ENCODE data around the gene OR2B6. TPM values are rescaled to one million over a fixed set of nuclear protein-coding genes. Genes with fewer than 3 reads are reported as not detected.

OR2B6 gene
- total RNA-seq, 2 donors from 2014 or later: 0.35 to 0.43 TPM

DNA sequence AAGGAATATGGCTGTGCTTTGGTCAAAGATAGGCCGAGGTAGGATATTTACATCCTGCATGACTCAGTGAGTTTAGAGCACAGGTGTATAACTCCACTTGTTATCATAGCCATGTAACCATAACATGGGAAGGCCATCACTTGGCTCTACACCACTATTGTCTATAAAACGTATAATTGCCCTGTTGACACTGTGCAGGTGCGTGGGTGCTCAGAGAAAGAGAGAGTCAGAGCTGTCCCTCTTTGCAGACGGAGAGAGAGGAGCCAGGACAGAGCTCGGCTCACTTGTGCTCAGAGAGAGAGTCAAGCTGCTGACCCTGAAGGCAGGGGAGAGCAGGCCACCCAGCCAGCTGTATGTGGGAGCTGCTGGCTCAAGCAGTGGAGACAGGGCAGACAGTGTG, 46.0 kb downstream of the OR2B6 start:
- Mint-ChIP-seq H3K4me1 (ENCODE audit: low read depth) (no peaks in the 10 kb centered on the region), H3K36me3 (ENCODE audit: insufficient read depth in 2 of 2) (no peaks in the 10 kb centered on the region)

GRCh38 chr6:28003661-28004060, 46.6 kb downstream of the OR2B6 start:
- no peak for ATAC-seq (replicated peaks in 1 of 2)
- no peaks in the 10 kb centered on the region for H3K9me3 Mint-ChIP-seq

More for the DNA sequence above, 46.0 kb downstream of the OR2B6 start:
- no peak for DNase-seq
- ATAC-seq (replicated peaks in 1 of 2): no peak
- no peaks in the 10 kb centered on the region for H3K9me3 Mint-ChIP-seq
- H3K4me3 Mint-ChIP-seq: no peak overlapping the region
- peaks cover 26% of the 10 kb centered on the region for H3K27me3 Mint-ChIP-seq (ENCODE audit: low read depth)
- no peak overlapping the region for H3K27ac Mint-ChIP-seq

DNA sequence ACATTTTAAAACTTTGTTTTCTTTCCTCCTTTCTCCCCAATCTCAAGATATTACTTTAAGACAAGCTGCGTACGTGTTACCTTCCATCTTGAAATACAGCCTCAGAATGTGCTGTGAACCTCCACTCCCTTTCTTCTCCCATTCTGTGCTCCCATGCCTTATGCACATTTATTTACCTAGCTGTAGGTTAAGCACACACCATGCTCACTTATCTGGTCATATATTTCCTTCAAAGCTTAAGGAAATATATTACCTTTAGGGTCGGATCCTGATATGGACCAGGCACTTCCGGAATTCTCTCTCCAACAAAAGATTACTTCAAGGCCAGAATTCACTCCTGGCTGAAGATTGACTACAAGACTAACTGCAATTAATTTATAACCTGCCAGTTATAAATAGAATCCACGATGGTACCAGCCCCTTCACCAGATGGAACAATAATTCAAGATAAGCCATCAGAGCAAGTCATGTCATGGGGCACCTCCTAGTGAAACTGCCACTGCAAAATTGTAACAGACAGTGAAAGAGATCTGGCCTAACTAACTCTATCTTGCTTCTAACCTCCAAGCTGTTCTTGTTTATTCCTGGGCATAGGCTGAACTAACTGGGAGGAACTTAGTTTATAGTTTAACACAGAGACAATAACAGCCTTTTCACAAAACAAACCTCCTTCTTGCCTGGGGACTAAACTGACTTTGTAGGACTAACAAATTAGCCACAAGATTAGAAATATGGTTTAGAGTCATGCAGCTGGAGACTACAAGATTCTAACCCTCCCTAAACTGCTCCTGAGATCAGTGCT, 47.5 kb downstream of the OR2B6 start:
- no peak overlapping the region for H3K4me3 Mint-ChIP-seq
- ATAC-seq (replicated peaks in 1 of 2): no peak
- H3K27ac Mint-ChIP-seq: no peak overlapping the region

More at GRCh38 chr6:28003661-28004060, 46.6 kb downstream of the OR2B6 start:
- no peak overlapping the region for H3K4me3 Mint-ChIP-seq
- H3K27me3 Mint-ChIP-seq (ENCODE audit: low read depth): peaks cover 31% of the 10 kb centered on the region
- DNase-seq: no peak
- no peaks in the 10 kb centered on the region for H3K36me3 Mint-ChIP-seq (ENCODE audit: insufficient read depth in 2 of 2)
- H3K4me1 Mint-ChIP-seq (ENCODE audit: low read depth): no peaks in the 10 kb centered on the region
- H3K27ac Mint-ChIP-seq: no peak overlapping the region

DNA sequence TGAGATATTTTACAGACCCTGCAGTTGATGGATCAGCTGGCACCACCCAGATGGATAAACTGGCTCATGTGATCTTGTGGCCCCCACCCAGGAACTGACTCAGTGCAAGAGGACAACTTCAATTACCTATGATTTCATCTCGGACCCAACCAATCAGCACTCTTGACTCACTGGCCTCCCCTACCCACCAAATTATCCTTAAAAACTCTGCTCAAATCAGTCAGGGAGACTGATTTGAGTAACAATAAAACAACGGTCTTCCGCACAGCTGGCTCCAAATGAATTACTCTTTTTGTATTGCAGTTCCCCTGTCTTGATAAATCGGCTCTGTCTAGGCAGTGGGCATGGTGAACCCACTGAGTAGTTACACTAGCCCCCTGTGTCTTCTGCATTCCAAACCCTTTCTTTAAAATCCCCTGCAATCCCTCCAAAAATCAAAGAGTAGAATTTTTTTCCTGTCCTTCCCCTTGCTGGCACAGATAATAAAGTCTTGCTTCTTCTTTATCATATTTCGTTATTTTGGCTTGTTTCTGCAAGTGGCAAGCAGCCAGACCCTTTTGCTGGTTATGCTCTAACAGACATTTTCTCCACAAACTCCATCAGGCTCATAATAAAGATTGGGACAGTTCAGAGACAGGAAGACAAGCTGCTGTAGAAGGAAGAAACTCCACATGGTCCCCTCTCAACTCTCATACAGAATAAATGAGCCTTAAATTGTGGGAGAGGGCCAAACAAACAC, 48.3 kb downstream of the OR2B6 start:
- no peak overlapping the region for H3K4me3 Mint-ChIP-seq
- DNase-seq (no peak), ATAC-seq (replicated peaks in 1 of 2) (no peak)
- no peak overlapping the region for H3K27ac Mint-ChIP-seq
- peaks cover 28% of the 10 kb centered on the region for H3K27me3 Mint-ChIP-seq (ENCODE audit: low read depth)
- H3K4me1 Mint-ChIP-seq (ENCODE audit: low read depth): no peaks in the 10 kb centered on the region
- no peaks in the 10 kb centered on the region for H3K9me3 Mint-ChIP-seq
- H3K36me3 Mint-ChIP-seq (ENCODE audit: insufficient read depth in 2 of 2): no peaks in the 10 kb centered on the region

More for the DNA sequence above, 47.5 kb downstream of the OR2B6 start:
- Mint-ChIP-seq H3K9me3 (no peaks in the 10 kb centered on the region), H3K4me1 (ENCODE audit: low read depth) (no peaks in the 10 kb centered on the region), H3K36me3 (ENCODE audit: insufficient read depth in 2 of 2) (no peaks in the 10 kb centered on the region), H3K27me3 (ENCODE audit: low read depth) (peaks cover 34% of the 10 kb centered on the region)
- DNase-seq: no peak

DNA sequence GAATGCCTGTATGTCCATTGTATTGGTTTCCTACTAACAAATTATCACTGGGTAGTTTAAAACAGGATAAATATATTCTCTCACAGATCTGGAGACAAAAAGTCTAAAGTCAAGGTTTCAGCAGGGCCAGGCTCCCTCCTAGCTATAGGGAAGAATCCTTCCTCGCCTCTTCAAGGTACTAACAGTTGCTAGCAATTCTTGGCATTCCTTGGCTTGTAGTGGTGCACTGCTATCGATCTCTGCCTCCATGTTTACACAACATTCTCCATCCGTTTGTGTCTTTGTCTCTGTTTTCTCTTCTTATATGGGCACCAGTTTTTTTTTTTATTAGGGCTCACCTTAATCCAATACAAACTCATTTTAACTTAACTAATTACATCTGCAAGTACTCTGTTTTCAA, 48.9 kb downstream of the OR2B6 start:
- ATAC-seq (replicated peaks in 1 of 2): no peak
- no peak overlapping the region for H3K27ac Mint-ChIP-seq

More for the DNA sequence above, 48.9 kb downstream of the OR2B6 start:
- DNase-seq: no peak
- Mint-ChIP-seq H3K9me3 (no peaks in the 10 kb centered on the region), H3K4me3 (no peak overlapping the region), H3K27me3 (ENCODE audit: low read depth) (peaks cover 26% of the 10 kb centered on the region), H3K36me3 (ENCODE audit: insufficient read depth in 2 of 2) (no peaks in the 10 kb centered on the region), H3K4me1 (ENCODE audit: low read depth) (no peaks in the 10 kb centered on the region)

Other genes starting within 250 kb of the OR2B6 start
- gene OR2B2, start 44.8 kb upstream of the OR2B6 start, total RNA-seq: not detected
- gene ZNF165, start 123.3 kb downstream of the OR2B6 start, total RNA-seq: 1 to 10 TPM; 5.1 to 6.1 TPM
- 1 to 10 TPM; 5.1 to 7.9 TPM for gene ZSCAN16, start 167.4 kb downstream of the OR2B6 start, total RNA-seq
- gene ZKSCAN8, start 184.6 kb downstream of the OR2B6 start, total RNA-seq: 10 to 100 TPM; 29.8 to 32.0 TPM

All from activated T-cell treated with anti-CD3 and anti-CD28 coated beads, Interleukin-2, amount 50 U/mL, for 72 hours (primary cell).